HepG2 (cell line): Measurements from ENCODE around the gene MORF4L1. TPM values are rescaled to one million over a fixed set of nuclear protein-coding genes. Genes with fewer than 3 reads are reported as not detected.

Source experiments
- BRCA1 ChIP-seq: sonication (generic); formaldehyde crosslinking; IDR thresholded peaks from 2 replicates; pipeline ENCODE4 v1.4.0; 2020; ENCODE audit warnings: missing genetic modification reagents
- CREB1 ChIP-seq, 2 experiments: fragments of 450-650 bp in 1 of 2; IDR thresholded peaks; 2 replicates each; pipeline ENCODE4 v1.6.1; 2016 to 2017; ENCODE audit warnings: control low read depth in 1 of 2, mild to moderate bottlenecking in 1 of 2, missing compliant biosample characterization in 1 of 2, missing genetic modification characterization in 1 of 2
- HMGXB3 ChIP-seq: sonication (generic); formaldehyde crosslinking; IDR thresholded peaks from 2 replicates; pipeline ENCODE4 v1.4.0; 2020; ENCODE audit warnings: missing genetic modification reagents, borderline replicate concordance
- IRF2 ChIP-seq: IDR thresholded peaks from 2 replicates; pipeline ENCODE4 v1.6.1; 2018; ENCODE audit warnings: missing genetic modification reagents, missing compliant biosample characterization
- KLF15 ChIP-seq: sonication (generic); formaldehyde crosslinking; IDR thresholded peaks from 2 replicates; pipeline ENCODE4 v1.8.1; 2023; ENCODE audit warnings: borderline replicate concordance, mild to moderate bottlenecking, inconsistent platforms, missing genetic modification reagents, mixed read lengths
- KLF16 ChIP-seq, 2 experiments: sonication (generic) in 1 of 2; formaldehyde crosslinking in 1 of 2; IDR thresholded peaks; 2 replicates each; pipeline versions ENCODE4 v1.6.1 to v1.8.0; 2016 to 2023; ENCODE audit warnings: missing genetic modification reagents in 2 of 2, missing compliant biosample characterization in 1 of 2
- NFE2L2 ChIP-seq: fragments of 150-350 bp; IDR thresholded peaks from 2 replicates; pipeline ENCODE4 v1.6.1; 2014; ENCODE audit warnings: low read length
- POLR2AphosphoS2 ChIP-seq: IDR thresholded peaks from 2 replicates; pipeline ENCODE4 v1.6.1; 2011; ENCODE audit warnings: low read depth, low read length, improper control_type of control experiment
- SIN3B ChIP-seq: fragments of 150-350 bp; IDR thresholded peaks from 2 replicates; pipeline ENCODE4 v1.6.1; 2014; ENCODE audit warnings: low read length
- SUZ12 ChIP-seq: fragments of 150-350 bp; IDR thresholded peaks from 2 replicates; pipeline ENCODE4 v1.6.1; 2014; ENCODE audit warnings: low read depth, low read length
- TCF7 ChIP-seq: sonication (generic); IDR thresholded peaks from 2 replicates; pipeline ENCODE4 v1.6.1; 2016; ENCODE audit warnings: antibody characterized with exemption, low read depth
- XBP1 ChIP-seq: sonication (generic); formaldehyde crosslinking; IDR thresholded peaks from 2 replicates; pipeline ENCODE4 v1.5.0; 2020; ENCODE audit warnings: missing genetic modification reagents
- ZKSCAN1 ChIP-seq: fragments of 150-350 bp; IDR thresholded peaks from 2 replicates; pipeline ENCODE4 v1.6.1; 2014; ENCODE audit warnings: low read length
- ZNF329 ChIP-seq: sonication (generic); formaldehyde crosslinking; IDR thresholded peaks from 2 replicates; pipeline ENCODE4 v1.9.0; 2021; ENCODE audit warnings: low read depth, mild to moderate bottlenecking, missing genetic modification reagents
- polyA plus RNA-seq, 8 experiments: library from polyadenylated mRNA; depleted of rRNA in 3 of 8; stranded (reverse) in 7 of 8; unstranded in 1 of 8; fragments of >200 nt; fragmentation: Illumina TruSeq in 4 of 8; extraction: Trizol in 4 of 8; gene quantifications; 2 replicates each; pipeline versions ENCODE4 v1.2.1 to v1.2.3, GENCODE V29; 2011 to 2016; ENCODE audit warnings: low read depth in 4 of 8, missing spikeins in 1 of 8, mixed read lengths in 1 of 8; ENCODE audit not compliant: insufficient read depth in 1 of 8
- total RNA-seq, 5 experiments: library from RNA; depleted of rRNA; stranded (reverse); fragments of >200 nt; fragmentation: Illumina TruSeq; extraction: Trizol; gene quantifications; 2 replicates each; pipeline ENCODE4 v1.2.3, GENCODE V29; 2016; ENCODE audit warnings: low read depth in 1 of 5
- TF ChIP-seq, protein P1 (sequence below): sonication (generic); formaldehyde crosslinking; IDR thresholded peaks from 2 replicates; pipeline ENCODE4 v1.8.1; 2022; ENCODE audit warnings: mild to moderate bottlenecking, missing genetic modification reagents
- TF ChIP-seq, protein P2 (sequence below): sonication (generic); formaldehyde crosslinking; IDR thresholded peaks from 2 replicates; pipeline ENCODE4 v1.4.0; 2020; ENCODE audit warnings: missing genetic modification reagents
- TF ChIP-seq, protein P3 (sequence below): sonication (generic); formaldehyde crosslinking; IDR thresholded peaks from 2 replicates; pipeline ENCODE4 v1.4.0; 2020; ENCODE audit warnings: missing genetic modification reagents

MORF4L1 gene
- total and polyA plus RNA-seq, 2 of the 13 experiments (the other 11 are each of a cell fraction or from before 2014, with no cell fraction given) = 218 to 219 TPM

DNA sequence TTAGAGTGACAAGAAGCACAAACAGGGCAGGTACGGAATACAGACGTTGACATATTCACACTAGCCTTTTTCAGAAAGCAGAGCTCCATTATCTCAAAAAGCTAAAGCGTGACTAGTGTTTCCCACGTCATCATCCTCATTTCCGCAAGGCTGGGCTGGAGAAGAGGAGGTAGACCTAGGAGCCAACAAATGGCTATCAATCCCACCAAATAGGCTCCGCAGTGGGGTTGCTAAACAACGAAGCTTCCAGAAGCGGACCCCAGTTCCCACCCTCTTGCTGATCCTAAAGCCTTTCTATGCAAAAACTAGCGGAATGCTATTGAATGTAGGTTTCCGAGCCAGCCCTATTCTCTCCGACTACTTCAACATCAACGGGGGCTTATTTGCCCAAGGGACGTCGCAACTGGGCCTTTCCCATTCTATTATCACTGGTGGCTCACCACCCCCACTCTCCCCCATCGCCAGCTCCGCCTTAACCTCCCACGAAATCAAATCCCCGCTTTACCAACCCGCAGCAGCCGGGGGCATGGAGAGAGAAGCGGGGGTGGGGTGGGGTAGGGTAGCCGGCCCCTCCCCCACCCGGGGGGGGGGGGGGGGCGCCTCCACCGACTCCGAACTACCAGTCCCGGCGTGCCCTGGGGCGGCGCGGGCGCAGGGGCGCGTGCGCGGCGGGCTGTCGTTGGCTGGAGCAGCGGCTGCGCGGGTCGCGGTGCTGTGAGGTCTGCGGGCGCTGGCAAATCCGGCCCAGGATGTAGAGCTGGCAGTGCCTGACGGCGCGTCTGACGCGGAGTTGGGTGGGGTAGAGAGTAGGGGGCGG is at the start of gene MORF4L1 (continued):
- TF ChIP-seq IRF2 (no peak), HMGXB3 (CRISPR knock-in tag) (0 out of 2 replicates have a peak, but pooled peaks have one; percentile 35), KLF16 (CRISPR knock-in tag; IDR thresholded peaks at IDR 0.05) (no peak), SUZ12 (peak; percentile 70), CREB1 (IDR thresholded peaks at IDR 0.05) (peak; percentile 94), CREB1 (CRISPR knock-in tag; IDR thresholded peaks at IDR 0.05) (no peak; the same call in 1 of the 2 replicates), NFE2L2 (no peak), KLF15 (CRISPR knock-in tag) (no peak), ZNF329 (0 out of 2 replicates have a peak, but pooled peaks have one; percentile 27), ZKSCAN1 (no peak), POLR2AphosphoS2 (no peak), SIN3B (no peak), XBP1 (no peak), BRCA1 (CRISPR knock-in tag) (no peak), TCF7 (no peak)
- TF ChIP-seq, protein P1, sequence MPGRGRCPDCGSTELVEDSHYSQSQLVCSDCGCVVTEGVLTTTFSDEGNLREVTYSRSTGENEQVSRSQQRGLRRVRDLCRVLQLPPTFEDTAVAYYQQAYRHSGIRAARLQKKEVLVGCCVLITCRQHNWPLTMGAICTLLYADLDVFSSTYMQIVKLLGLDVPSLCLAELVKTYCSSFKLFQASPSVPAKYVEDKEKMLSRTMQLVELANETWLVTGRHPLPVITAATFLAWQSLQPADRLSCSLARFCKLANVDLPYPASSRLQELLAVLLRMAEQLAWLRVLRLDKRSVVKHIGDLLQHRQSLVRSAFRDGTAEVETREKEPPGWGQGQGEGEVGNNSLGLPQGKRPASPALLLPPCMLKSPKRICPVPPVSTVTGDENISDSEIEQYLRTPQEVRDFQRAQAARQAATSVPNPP (CRISPR knock-in tag) = no peak
- TF ChIP-seq, protein P2, sequence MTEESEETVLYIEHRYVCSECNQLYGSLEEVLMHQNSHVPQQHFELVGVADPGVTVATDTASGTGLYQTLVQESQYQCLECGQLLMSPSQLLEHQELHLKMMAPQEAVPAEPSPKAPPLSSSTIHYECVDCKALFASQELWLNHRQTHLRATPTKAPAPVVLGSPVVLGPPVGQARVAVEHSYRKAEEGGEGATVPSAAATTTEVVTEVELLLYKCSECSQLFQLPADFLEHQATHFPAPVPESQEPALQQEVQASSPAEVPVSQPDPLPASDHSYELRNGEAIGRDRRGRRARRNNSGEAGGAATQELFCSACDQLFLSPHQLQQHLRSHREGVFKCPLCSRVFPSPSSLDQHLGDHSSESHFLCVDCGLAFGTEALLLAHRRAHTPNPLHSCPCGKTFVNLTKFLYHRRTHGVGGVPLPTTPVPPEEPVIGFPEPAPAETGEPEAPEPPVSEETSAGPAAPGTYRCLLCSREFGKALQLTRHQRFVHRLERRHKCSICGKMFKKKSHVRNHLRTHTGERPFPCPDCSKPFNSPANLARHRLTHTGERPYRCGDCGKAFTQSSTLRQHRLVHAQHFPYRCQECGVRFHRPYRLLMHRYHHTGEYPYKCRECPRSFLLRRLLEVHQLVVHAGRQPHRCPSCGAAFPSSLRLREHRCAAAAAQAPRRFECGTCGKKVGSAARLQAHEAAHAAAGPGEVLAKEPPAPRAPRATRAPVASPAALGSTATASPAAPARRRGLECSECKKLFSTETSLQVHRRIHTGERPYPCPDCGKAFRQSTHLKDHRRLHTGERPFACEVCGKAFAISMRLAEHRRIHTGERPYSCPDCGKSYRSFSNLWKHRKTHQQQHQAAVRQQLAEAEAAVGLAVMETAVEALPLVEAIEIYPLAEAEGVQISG (CRISPR knock-in tag) = peak; percentile 39; the same call in 1 of the 2 replicates
- TF ChIP-seq, protein P3, sequence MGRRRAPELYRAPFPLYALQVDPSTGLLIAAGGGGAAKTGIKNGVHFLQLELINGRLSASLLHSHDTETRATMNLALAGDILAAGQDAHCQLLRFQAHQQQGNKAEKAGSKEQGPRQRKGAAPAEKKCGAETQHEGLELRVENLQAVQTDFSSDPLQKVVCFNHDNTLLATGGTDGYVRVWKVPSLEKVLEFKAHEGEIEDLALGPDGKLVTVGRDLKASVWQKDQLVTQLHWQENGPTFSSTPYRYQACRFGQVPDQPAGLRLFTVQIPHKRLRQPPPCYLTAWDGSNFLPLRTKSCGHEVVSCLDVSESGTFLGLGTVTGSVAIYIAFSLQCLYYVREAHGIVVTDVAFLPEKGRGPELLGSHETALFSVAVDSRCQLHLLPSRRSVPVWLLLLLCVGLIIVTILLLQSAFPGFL (CRISPR knock-in tag) = no peak
